Hematopoietic multipotent progenitor cell treated with erythropoietin and hydrocortisone succinate and interleukin-3 and kit ligand, for 6 days (in vitro differentiated cells): ENCODE data around the gene XYLB.

Experiments
- DNase-seq: peaks from one replicate; pipeline ENCODE4 v3.0.0-alpha.2; 2015

Gene XYLB

GRCh38 chr3:38365469-38366062, 19.0 kb downstream of the XYLB start:
- no peak for DNase-seq

GRCh38 chr3:38366082-38366481, 19.5 kb downstream of the XYLB start:
- DNase-seq: no peak

- DNase-seq: no peak
Observed at GRCh38 chr3:38367779-38368178, 21.2 kb downstream of the XYLB start.

GRCh38 chr3:38368238-38368637, 21.7 kb downstream of the XYLB start:
- DNase-seq: no peak

- no peak for DNase-seq
Observed at GRCh38 chr3:38369186-38369585, 22.6 kb downstream of the XYLB start.

GRCh38 chr3:38370149-38370548, 23.6 kb downstream of the XYLB start:
- no peak for DNase-seq

GRCh38 chr3:38370861-38371260, 24.3 kb downstream of the XYLB start:
- no peak for DNase-seq

- DNase-seq: no peak
Observed at GRCh38 chr3:38371541-38372213, 25.1 kb downstream of the XYLB start.

- no peak for DNase-seq
Observed at GRCh38 chr3:38372214-38372601, 25.6 kb downstream of the XYLB start.

GRCh38 chr3:38374221-38374620, 27.6 kb downstream of the XYLB start:
- peak; percentile 62 for DNase-seq

- no peak for DNase-seq
Observed at GRCh38 chr3:38375072-38375471, 28.5 kb downstream of the XYLB start.

GRCh38 chr3:38375488-38376097, 29.0 kb downstream of the XYLB start:
- no peak for DNase-seq

- DNase-seq: no peak
Observed at GRCh38 chr3:38376098-38376816, 29.7 kb downstream of the XYLB start.

- no peak for DNase-seq
Observed at GRCh38 chr3:38379201-38379770, 32.7 kb downstream of the XYLB start.

- no peak for DNase-seq
Observed at GRCh38 chr3:38382506-38383080, 36.0 kb downstream of the XYLB start.

- no peak for DNase-seq
Observed at GRCh38 chr3:38383156-38383875, 36.7 kb downstream of the XYLB start.

GRCh38 chr3:38386992-38387750, 40.6 kb downstream of the XYLB start:
- DNase-seq: no peak

GRCh38 chr3:38387862-38388261, 41.3 kb downstream of the XYLB start:
- no peak for DNase-seq

- no peak for DNase-seq
Observed at GRCh38 chr3:38392604-38393163, 46.1 kb downstream of the XYLB start.

- no peak for DNase-seq
Observed at GRCh38 chr3:38396239-38396638, 49.7 kb downstream of the XYLB start.

GRCh38 chr3:38396861-38397260, 50.3 kb downstream of the XYLB start:
- no peak for DNase-seq
